Activated T-cell treated with anti-CD3 and anti-CD28 coated beads, Interleukin-2, amount 50 U/mL, for 4 hours (primary cell): ENCODE data around the gene BACH2. TPM values are rescaled to one million over a fixed set of nuclear protein-coding genes. Genes with fewer than 3 reads are reported as not detected.
A peak's percentile ranks its signal among the peaks of the same experiment; 100 is the strongest.

Experiments used
- ATAC-seq, 2 donors: fragments of 200-7000 bp; cut with Tn5 transposase; one replicate each; pipeline ENCODE4 v1.10.0; 2021
- DNase-seq: peaks from one replicate; pipeline ENCODE4 v3.0.0-alpha.2; 2020
- H3K27me3 Mint-ChIP-seq: one replicate; pipeline ENCODE4 v1.8.0; 2021; ENCODE audit warnings: low read depth, mixed read lengths
- H3K36me3 Mint-ChIP-seq: one replicate; pipeline ENCODE4 v1.8.0; 2022; ENCODE audit warnings: mixed read lengths; ENCODE audit not compliant: insufficient read depth
- H3K4me1 Mint-ChIP-seq: one replicate; pipeline ENCODE4 v1.8.0; 2021; ENCODE audit warnings: low read depth, mixed read lengths
- H3K4me3 Mint-ChIP-seq: one replicate; pipeline ENCODE4 v1.8.0; 2021; ENCODE audit warnings: mild to moderate bottlenecking, moderate library complexity, mixed read lengths
- H3K9me3 Mint-ChIP-seq: one replicate; pipeline ENCODE4 v1.8.0; 2021; ENCODE audit warnings: mixed read lengths
- total RNA-seq, 3 donors: library from RNA; stranded (reverse); gene quantifications; one replicate each; pipeline ENCODE4 v1.2.1, GENCODE V29; 2021

BACH2 gene
- total RNA-seq, 3 donors from 2014 or later, result 96.5 to 118 (median 111) TPM

DNA sequence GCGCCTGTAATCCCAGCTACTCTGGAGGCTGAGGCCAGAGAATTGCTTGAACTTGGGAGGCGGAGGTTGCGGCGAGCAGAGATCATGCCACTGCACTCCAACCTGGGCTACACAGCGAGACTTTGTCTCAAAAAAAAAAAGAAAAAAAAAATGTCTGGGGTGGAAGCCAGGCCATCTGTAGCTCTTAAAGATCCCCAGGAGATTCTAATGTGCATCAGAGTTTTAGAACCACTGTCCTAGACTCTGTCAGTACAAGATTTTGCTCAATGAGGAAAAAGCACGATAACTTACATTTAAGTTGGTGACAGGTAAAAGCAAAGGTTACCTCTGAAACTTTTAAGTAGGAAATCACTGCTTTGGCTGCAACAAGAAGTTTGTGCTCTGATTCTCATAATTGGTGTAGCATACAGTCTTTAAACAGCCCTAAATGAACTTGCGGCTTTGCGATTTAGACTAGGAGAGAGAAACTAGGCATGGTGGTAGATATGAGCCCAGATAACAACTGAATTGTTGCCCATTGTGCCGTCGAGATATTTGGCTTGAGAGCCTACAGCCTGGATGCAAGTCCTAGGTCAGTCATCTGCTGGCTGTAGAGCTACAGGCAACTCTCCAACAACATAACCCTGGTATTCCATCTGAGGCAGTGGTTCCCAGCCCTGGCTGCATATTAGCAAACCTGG, 67.2 kb downstream of the BACH2 start:
- no peaks in the 10 kb centered on the region for H3K9me3 Mint-ChIP-seq
- no peaks in the 10 kb centered on the region for H3K27me3 Mint-ChIP-seq
- peaks cover 30% of the 10 kb centered on the region for H3K36me3 Mint-ChIP-seq
- H3K4me3 Mint-ChIP-seq, result no peak overlapping the region
- ATAC-seq (no peak), DNase-seq (no peak)
- H3K4me1 Mint-ChIP-seq, result peaks cover 86% of the 10 kb centered on the region

DNA sequence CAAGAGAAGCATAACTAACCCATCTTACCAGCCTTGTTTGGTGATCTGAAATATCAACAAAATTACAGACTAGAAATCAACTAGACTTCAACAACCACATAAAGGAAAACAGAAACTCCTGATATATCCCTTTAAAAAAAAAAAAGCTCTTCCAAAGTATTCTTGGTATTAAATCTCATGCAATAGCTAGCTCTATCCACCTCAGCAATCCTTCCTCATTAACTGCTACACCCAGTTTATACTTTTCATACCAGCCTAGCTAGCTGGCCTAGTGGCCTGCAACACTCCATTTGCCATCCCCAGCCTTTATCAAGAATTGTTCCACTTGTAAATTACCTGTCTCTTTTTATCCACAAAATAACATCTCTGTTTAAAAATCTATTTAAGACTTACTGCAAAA, 69.0 kb downstream of the BACH2 start:
- DNase-seq (no peak), ATAC-seq (no peak)
- H3K4me1 Mint-ChIP-seq, result peaks cover 77% of the 10 kb centered on the region
- peaks cover 5% of the 10 kb centered on the region for H3K9me3 Mint-ChIP-seq
- no peaks in the 10 kb centered on the region for H3K27me3 Mint-ChIP-seq
- H3K36me3 Mint-ChIP-seq, result peaks cover 41% of the 10 kb centered on the region
- H3K4me3 Mint-ChIP-seq, result no peak overlapping the region

DNA sequence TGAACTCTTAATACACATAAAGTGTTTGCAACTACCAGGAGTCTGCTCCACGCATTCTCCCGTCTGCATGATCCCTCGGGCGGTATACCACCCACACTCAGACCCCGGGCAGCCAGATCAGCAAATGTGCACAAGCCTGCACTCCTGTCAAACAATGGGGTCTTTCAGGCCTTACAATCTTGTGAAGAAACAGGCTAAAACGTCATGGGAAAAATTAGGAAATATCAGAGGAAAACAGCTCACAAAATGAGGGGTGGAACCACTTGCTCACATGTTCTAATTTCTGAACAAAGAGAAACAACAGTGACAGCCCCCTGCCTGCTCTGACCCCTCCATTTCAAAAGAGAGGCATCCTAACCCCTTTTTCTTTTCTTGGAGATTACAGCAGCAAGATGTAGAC, 69.4 kb downstream of the BACH2 start:
- no peak overlapping the region for H3K4me3 Mint-ChIP-seq
- peaks cover 43% of the 10 kb centered on the region for H3K36me3 Mint-ChIP-seq

DNA sequence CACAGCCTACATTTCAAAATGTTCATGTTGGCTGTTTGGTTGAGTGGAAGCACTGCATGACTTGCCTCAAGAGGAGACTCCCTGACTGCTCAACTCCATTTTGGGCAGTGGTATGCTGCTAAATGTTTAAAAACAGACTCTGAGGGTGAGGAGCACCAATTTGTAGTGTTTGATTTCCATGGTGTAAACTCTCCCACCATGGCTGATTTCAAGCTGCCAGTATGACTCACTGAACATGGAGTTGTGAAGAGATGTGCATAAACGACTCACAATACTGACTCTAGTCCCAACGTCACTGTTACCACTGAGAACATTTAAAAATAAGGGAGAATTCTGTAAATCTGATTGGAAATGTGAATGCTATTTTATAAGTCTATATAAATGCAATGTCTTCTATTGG, 70.4 kb downstream of the BACH2 start:
- DNase-seq (no peak), ATAC-seq (peak; percentile 52 to 74)
- Mint-ChIP-seq H3K9me3 (peaks cover 8% of the 10 kb centered on the region), H3K4me3 (no peak overlapping the region), H3K4me1 (peaks cover 76% of the 10 kb centered on the region), H3K27me3 (no peaks in the 10 kb centered on the region), H3K36me3 (peaks cover 45% of the 10 kb centered on the region)

More for the DNA sequence above, 69.4 kb downstream of the BACH2 start:
- ATAC-seq (no peak), DNase-seq (no peak)
- no peaks in the 10 kb centered on the region for H3K27me3 Mint-ChIP-seq
- peaks cover 77% of the 10 kb centered on the region for H3K4me1 Mint-ChIP-seq
- peaks cover 8% of the 10 kb centered on the region for H3K9me3 Mint-ChIP-seq

DNA sequence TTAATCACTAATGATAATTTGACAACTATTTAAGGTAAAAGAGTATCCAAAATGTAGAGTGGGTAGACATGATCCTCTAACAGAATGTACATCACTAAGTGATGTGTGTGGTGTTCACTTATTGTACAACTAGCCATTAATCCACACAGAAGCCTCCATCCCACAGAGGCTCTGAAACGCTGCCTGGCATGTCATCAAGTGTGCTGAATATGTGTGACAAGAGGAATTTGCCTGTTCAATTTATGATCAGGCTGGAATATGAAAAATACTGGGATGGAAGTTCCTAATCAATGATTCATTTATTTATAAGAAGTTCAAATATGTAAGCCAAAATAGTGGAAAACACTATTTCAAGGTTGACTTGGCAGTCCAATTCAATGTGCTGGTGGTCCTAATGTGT, 72.4 kb downstream of the BACH2 start:
- no peak for ATAC-seq
- H3K36me3 Mint-ChIP-seq, result peaks cover 45% of the 10 kb centered on the region
- peaks cover 8% of the 10 kb centered on the region for H3K9me3 Mint-ChIP-seq
- peaks cover 62% of the 10 kb centered on the region for H3K4me1 Mint-ChIP-seq
- no peak for DNase-seq
- H3K27me3 Mint-ChIP-seq, result no peaks in the 10 kb centered on the region
- H3K4me3 Mint-ChIP-seq, result no peak overlapping the region

DNA sequence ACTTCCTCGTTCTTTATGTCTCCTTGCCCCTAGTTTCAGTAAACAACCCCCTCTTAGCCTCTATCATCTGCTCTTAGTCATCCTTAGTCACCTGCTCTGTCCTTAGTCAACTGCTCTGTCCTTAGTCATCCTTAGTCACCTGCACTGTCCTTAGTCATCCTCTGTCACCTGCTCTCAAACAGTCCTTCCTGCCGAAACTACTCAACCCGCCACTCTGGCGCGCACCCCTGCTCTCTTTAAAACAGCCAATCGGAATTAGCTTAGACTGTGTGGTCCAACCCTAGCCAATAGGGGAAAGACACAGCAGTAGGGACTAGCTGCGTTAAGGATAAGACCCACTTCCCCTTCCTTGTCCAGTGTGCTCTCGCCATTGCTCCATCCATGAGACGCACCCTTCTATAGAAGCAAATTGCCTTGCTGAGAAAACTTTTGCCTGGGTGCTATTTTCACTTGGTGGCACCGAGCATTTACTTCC, 73.9 kb downstream of the BACH2 start:
- Mint-ChIP-seq H3K27me3 (no peaks in the 10 kb centered on the region), H3K36me3 (peaks cover 39% of the 10 kb centered on the region), H3K4me1 (peaks cover 54% of the 10 kb centered on the region), H3K9me3 (peaks cover 8% of the 10 kb centered on the region), H3K4me3 (no peak overlapping the region)
- ATAC-seq (peak; percentile 63 to 70), DNase-seq (peak; percentile 59)

DNA sequence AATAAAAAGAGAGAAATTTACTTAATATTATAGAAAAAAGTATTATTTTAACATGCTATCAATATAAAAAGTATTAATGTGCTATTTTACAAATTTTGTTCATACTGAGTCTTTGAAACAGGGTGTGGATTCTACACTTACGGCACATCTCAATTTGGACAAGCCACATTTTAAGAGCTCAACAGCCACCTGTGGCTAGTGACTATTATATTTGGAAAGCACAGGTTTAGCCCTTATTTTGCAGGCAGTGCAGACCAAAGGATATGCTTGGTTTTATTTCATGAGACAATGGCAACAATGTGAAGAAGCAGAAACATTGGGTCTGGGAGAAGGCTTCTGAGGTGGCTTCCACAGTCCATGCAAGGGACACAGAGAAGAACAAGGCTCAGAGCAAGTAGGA, 74.6 kb downstream of the BACH2 start:
- H3K9me3 Mint-ChIP-seq, result peaks cover 8% of the 10 kb centered on the region

DNA sequence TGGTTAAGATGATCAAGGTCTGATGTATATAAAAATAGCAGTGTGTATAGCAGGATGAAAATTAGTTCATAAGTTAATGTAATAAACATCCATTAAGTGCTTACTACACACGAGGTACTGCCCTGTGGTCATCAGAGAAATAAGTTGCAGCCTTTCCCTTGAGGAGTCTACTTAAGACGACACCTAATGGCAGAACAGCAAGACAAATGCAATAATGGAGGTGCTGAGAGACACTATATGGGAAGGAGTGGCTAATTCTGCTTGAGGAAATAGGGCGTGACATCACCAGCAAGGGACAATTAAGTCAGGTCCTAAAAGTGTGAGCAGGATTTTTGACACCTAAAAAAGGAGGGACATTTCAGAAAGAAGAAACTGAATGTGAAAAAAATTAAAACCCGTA, 75.2 kb downstream of the BACH2 start:
- Mint-ChIP-seq H3K9me3 (peaks cover 8% of the 10 kb centered on the region), H3K27me3 (no peaks in the 10 kb centered on the region), H3K4me3 (no peak overlapping the region), H3K4me1 (peaks cover 43% of the 10 kb centered on the region), H3K36me3 (peaks cover 34% of the 10 kb centered on the region)
- DNase-seq (no peak), ATAC-seq (no peak)

More for the DNA sequence above, 74.6 kb downstream of the BACH2 start:
- H3K4me1 Mint-ChIP-seq, result peaks cover 47% of the 10 kb centered on the region
- no peak for ATAC-seq
- H3K27me3 Mint-ChIP-seq, result no peaks in the 10 kb centered on the region
- H3K36me3 Mint-ChIP-seq, result peaks cover 36% of the 10 kb centered on the region
- DNase-seq, result no peak
- no peak overlapping the region for H3K4me3 Mint-ChIP-seq

DNA sequence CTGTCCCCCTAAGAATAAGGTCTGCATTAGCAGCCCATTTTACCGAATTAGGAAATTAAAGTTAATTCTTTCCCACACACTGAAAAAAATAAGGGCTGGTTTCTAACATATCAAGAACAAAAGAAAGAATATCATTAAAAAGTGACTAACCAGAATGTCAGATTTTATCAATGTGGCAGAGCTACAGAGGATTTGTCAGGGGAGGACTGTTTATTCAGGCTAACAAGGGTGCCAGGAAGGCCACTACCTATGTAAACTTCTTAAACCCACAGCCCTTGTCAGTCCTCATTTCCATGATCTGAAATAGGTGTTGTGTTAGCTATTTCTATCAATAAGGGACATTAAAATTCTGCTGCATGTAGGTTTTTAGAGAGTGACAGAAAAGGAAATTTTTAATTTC, 76.4 kb downstream of the BACH2 start:
- H3K27me3 Mint-ChIP-seq, result no peaks in the 10 kb centered on the region
- peaks cover 8% of the 10 kb centered on the region for H3K9me3 Mint-ChIP-seq
- H3K4me1 Mint-ChIP-seq, result peaks cover 31% of the 10 kb centered on the region
- no peak overlapping the region for H3K4me3 Mint-ChIP-seq
- H3K36me3 Mint-ChIP-seq, result peaks cover 26% of the 10 kb centered on the region
- ATAC-seq (no peak), DNase-seq (no peak)

DNA sequence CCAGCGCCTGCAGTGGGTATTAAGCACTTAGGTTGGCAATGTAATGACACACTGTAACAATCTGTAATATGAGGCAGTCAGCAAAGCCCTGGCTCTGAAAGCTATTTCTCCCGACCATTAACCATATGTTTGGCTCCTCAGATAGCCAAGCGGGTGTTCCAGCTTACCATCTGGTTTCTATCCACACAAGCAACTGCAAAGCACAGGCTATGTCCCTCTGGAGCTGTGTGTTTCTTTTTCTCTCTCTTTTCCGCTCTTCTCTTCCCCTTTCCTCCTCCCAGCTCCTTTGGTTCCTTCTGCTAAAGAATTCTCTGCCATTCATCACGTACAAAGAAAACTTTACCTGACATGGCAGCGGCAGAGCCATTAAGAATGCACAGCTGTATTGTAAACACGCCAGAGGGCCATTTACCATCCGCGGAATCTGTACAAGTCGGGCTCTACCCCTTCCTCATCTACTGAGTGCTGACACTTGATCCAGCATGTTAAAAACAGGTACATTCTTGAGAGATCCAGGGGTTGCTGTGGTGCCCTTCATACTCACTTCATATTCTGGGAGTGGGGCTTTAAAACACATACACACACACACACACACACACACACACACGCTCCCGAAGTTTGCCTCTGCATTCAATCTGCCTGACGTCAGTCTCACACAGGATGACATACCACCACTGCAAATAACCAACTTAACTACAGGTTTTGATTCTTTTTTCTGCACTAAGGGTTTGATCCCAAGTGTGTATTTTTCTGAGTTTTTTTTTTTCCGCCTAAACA, 77.2 kb downstream of the BACH2 start:
- H3K9me3 Mint-ChIP-seq, result peaks cover 8% of the 10 kb centered on the region
- no peak overlapping the region for H3K4me3 Mint-ChIP-seq
- H3K4me1 Mint-ChIP-seq, result peaks cover 26% of the 10 kb centered on the region
- no peak for DNase-seq
- H3K27me3 Mint-ChIP-seq, result no peaks in the 10 kb centered on the region
- no peak for ATAC-seq
- H3K36me3 Mint-ChIP-seq, result peaks cover 23% of the 10 kb centered on the region

DNA sequence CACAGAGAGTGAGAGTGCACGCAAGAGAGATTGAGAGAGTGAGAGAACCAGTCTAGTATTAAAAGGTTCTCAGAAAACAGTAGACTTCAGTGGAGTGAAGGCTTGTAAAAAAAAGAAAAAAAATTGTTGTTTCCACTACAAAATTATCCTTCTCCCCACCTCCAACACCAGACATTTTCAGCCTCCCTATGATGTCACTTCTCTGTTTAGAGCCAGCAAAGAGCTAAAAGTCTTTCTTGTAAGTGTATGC, 77.8 kb downstream of the BACH2 start:
- H3K4me3 Mint-ChIP-seq, result no peak overlapping the region

DNA sequence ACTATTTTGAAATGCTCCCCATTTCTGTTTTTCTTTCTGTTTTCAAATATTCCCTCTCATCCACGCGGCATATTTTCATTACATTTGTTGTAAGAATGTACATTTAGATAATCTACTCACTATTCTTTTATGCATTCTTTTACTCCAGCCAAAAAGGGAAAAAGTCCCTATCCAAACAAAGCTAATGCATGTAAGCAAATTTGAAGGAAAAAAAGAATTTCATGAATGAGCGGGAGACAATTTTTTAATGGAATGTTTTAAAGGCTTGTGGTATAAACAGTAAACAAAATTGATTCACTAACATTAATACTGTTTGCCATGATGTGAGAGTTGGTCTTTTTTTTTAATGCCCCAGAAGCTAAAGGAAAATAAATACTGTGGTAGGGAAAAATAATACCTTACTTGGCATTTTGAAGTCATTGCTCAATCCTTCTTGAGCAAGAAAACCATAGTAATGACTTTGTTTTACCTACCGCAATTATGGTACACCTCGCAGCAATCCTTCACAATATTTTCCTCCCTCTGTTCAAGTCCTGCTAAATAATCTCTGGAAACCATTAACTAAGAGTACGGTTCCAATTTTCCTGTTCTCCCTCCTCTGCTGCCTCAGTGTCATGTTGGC, 79.0 kb downstream of the BACH2 start:
- H3K9me3 Mint-ChIP-seq, result peaks cover 2% of the 10 kb centered on the region
- H3K4me3 Mint-ChIP-seq, result no peak overlapping the region
- no peak for ATAC-seq
- H3K36me3 Mint-ChIP-seq, result peaks cover 10% of the 10 kb centered on the region
- DNase-seq, result no peak
- H3K4me1 Mint-ChIP-seq, result peaks cover 33% of the 10 kb centered on the region
- no peaks in the 10 kb centered on the region for H3K27me3 Mint-ChIP-seq

More for the DNA sequence above, 77.8 kb downstream of the BACH2 start:
- Mint-ChIP-seq H3K36me3 (peaks cover 19% of the 10 kb centered on the region), H3K4me1 (peaks cover 29% of the 10 kb centered on the region), H3K9me3 (peaks cover 8% of the 10 kb centered on the region), H3K27me3 (no peaks in the 10 kb centered on the region)
- ATAC-seq, result peak in 1 of 2 donors; percentile 26
- DNase-seq, result no peak

DNA sequence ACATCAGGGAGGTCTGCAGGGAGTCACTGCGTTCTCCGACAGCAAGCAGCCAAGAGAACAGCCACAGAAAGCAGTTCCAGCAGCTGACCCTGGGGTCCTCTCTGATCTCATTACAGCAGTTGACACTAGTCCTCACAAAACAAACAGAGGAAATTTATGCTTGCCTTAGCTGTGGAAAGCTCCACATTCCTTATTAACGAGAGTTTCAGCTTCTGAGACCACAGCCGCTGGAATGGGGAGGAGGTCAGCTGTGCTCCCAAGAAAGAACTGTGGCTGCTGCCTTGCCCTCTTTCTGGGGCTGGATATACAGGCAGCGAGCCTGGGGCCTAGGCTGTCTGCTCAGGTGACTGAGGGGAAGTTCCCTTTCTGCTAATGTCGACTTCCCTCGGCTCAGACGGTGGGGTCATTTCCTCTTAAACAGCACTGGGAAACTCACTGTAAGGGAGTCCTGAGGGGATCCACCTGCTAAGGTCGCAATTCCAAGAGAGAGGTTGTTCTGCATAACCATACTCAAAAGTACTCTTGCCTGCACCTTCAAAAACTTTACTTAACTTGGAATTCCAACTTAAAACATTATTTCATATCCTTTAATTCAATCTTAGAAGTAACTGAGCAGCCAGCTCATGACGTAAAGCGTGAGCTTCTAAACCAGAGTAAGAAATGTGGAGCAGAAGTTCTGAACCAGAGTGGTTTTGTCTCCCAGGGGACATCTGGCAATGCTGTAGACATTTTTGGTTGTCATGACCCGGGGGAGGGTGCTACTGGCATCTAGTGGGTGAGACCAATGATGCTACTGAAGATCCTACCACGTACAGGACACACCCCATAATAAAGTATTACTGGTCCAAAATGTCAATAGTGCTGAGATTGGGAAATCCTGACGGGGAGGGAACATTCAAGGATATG, 80.3 kb downstream of the BACH2 start:
- Mint-ChIP-seq H3K27me3 (no peaks in the 10 kb centered on the region), H3K4me3 (no peak overlapping the region), H3K36me3 (peaks cover 7% of the 10 kb centered on the region), H3K4me1 (peaks cover 33% of the 10 kb centered on the region), H3K9me3 (no peaks in the 10 kb centered on the region)
- peak; percentile 37 for DNase-seq
- peak in 1 of 2 donors; percentile 9 for ATAC-seq

DNA sequence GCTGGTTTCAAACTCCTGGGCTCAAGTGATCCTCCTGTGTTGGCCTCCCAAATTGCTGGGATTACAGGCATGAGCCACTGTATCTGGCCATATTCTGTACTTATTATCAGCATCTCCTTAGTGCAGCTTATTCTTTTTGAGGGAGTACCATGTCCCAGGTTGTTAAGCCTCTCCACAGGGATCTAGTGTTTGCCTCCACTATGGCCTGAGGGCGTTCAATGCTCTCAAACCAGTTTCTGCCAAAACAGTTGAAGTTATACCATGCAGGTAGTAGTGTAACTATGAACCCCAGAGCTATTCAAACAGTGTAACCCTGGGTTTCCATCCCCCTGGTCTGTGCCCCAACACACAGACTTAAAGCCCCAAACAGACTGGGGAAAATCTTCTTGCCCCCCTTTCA, 81.7 kb downstream of the BACH2 start:
- peaks cover 31% of the 10 kb centered on the region for H3K4me1 Mint-ChIP-seq
- DNase-seq, result no peak
- ATAC-seq, result no peak
- peaks cover 7% of the 10 kb centered on the region for H3K36me3 Mint-ChIP-seq
- H3K4me3 Mint-ChIP-seq, result no peak overlapping the region
- H3K9me3 Mint-ChIP-seq, result no peaks in the 10 kb centered on the region
- H3K27me3 Mint-ChIP-seq, result no peaks in the 10 kb centered on the region
